ENCODE data around the gene CHKA.

CHKA gene

GRCh38 chr11:68003846-68004550 lies 117.2 kb downstream of the CHKA start, which contains the start of gene UNC93B1:
Gene UNC93B1, minus strand, starts transcription at chr11:68004097. Its CDS starts 54 bp downstream, at chr11:68004043.
- peak within 1 kb of the TSS; percentile 74 for H3K4me3 ChIP-seq (ENCODE audit: low read depth, low read length)
- peak; percentile 71 for DNase-seq (ENCODE audit: low read depth)
- TF ChIP-seq CTCF (IDR thresholded peaks at IDR 0.05; ENCODE audit: low read depth, low read length, missing control alignments) = no peak

- peak overlapping the region; percentile 74 for H3K4me3 ChIP-seq (ENCODE audit: low read depth, low read length)
- DNase-seq (ENCODE audit: low read depth) = no peak
- no peak for TF ChIP-seq CTCF (IDR thresholded peaks at IDR 0.05; ENCODE audit: low read depth, low read length, missing control alignments)
Measured at GRCh38 chr11:68002938-68003845, 118.0 kb downstream of the CHKA start.
